ENCODE measurements around the gene NARF.

GRCh38 chr17:82503728-82504308 lies 45.3 kb downstream of the NARF start:
- TF ChIP-seq CTCF (IDR thresholded peaks at IDR 0.05) = no peak
- no peak for TF ChIP-seq EP300 (IDR thresholded peaks at IDR 0.05)
- no peak for TF ChIP-seq MAFK (IDR thresholded peaks at IDR 0.05; ENCODE audit: partially characterized antibody)
- no peak for TF ChIP-seq ZFP36 (IDR thresholded peaks at IDR 0.05; ENCODE audit: borderline replicate concordance, partially characterized antibody)
- TF ChIP-seq ELK1 (IDR thresholded peaks at IDR 0.05; ENCODE audit: low read depth, low read length) = no peak
- no peak for TF ChIP-seq ZNF302 (CRISPR knock-in tag; IDR thresholded peaks at IDR 0.05)
- no peak for TF ChIP-seq RAD21 (conservative IDR thresholded peaks at IDR 0.05 in 1 of 2, IDR thresholded peaks at IDR 0.05 in 1 of 2)
- TF ChIP-seq MAX (IDR thresholded peaks at IDR 0.05) = no peak
- TF ChIP-seq SREBF2 (IDR thresholded peaks at IDR 0.05) = no peak
- no peak for TF ChIP-seq JUN (IDR thresholded peaks at IDR 0.05)
- no peak for TF ChIP-seq POLR2A (IDR thresholded peaks at IDR 0.05; ENCODE audit: low read length)
- TF ChIP-seq E2F6 (IDR thresholded peaks at IDR 0.05; ENCODE audit: borderline replicate concordance, low read depth) = no peak
- no peak for TF ChIP-seq CHD4 (IDR thresholded peaks at IDR 0.05; ENCODE audit: borderline replicate concordance)
- TF ChIP-seq TP53 (CRISPR knock-in tag; IDR thresholded peaks at IDR 0.05) = no peak
